Colonic mucosa (tissue), 4 donors: ENCODE measurements around the gene SYT14. TPM values are rescaled to one million over a fixed set of nuclear protein-coding genes. Genes with fewer than 3 reads are reported as not detected.

Source experiments
- DNase-seq: peaks from one replicate; pipeline ENCODE4 v3.0.0-alpha.2; 2020
- H3K27ac ChIP-seq: fragments of 200-600 bp; one replicate; pipeline ENCODE4 v1.8.0; 2021
- H3K27me3 ChIP-seq: fragments of 200-600 bp; one replicate; pipeline ENCODE4 v1.8.0; 2021
- H3K36me3 ChIP-seq: fragments of 200-600 bp; one replicate; pipeline ENCODE4 v1.8.0; 2021
- H3K4me1 ChIP-seq: fragments of 200-600 bp; one replicate; pipeline ENCODE4 v1.8.0; 2021; ENCODE audit warnings: mild to moderate bottlenecking
- H3K4me3 ChIP-seq: fragments of 200-600 bp; one replicate; pipeline ENCODE4 v1.8.0; 2021
- H3K9ac ChIP-seq, 2 donors: one replicate each; pipeline ENCODE4 v1.7.0; 2013; ENCODE audit warnings: control low read depth in 2 of 2, low read depth in 2 of 2, low read length in 2 of 2
- H3K9me3 ChIP-seq: fragments of 200-600 bp; one replicate; pipeline ENCODE4 v1.8.0; 2021
- CTCF ChIP-seq: fragments of 200-600 bp; IDR thresholded peaks from one replicate; pipeline ENCODE4 v1.8.0; 2022; ENCODE audit warnings: antibody characterized with exemption, mild to moderate bottlenecking
- intact Hi-C: fragments of 100-400 bp; cut with DNase I; formaldehyde crosslinking; loops from one replicate; pipeline ENCODE4 v1.14.1; 2022
- total RNA-seq, 2 donors: library from RNA; stranded (reverse); fragmentation: NEBNext Ultra II Directional in 1 of 2; extraction: Animal tissue kit (Norgen Biotek cat#: 25700) in 1 of 2; gene quantifications; one replicate each; pipeline ENCODE4 v1.2.1, GENCODE V29; 2021
- donor health status: healthy.
- donor health status: DM: no; HTN: no; CAD: no.
- donor health status: DM: no; HTN: no; CAD: no.

SYT14 gene
- total RNA-seq, 2 donors from 2014 or later: 0.03 to 0.07 TPM

- TF ChIP-seq CTCF: no peak
- Histone ChIP-seq H3K4me3 (no peak overlapping the region), H3K27me3 (no peaks in the 10 kb centered on the region), H3K9me3 (no peaks in the 10 kb centered on the region), H3K36me3 (no peaks in the 10 kb centered on the region), H3K4me1 (no peaks in the 10 kb centered on the region), H3K27ac (no peak overlapping the region), H3K9ac (no peak overlapping the region)
- no peak for DNase-seq
- intact Hi-C loops: no loop called here
Observed at GRCh38 chr1:210117198-210117597, 179.2 kb downstream of the SYT14 start.

- intact Hi-C loops: no loop called here
- Histone ChIP-seq H3K27me3 (no peaks in the 10 kb centered on the region), H3K4me1 (no peaks in the 10 kb centered on the region), H3K4me3 (no peak overlapping the region), H3K9me3 (no peaks in the 10 kb centered on the region), H3K9ac (no peak overlapping the region), H3K27ac (no peak overlapping the region), H3K36me3 (no peaks in the 10 kb centered on the region)
- no peak for DNase-seq
- TF ChIP-seq CTCF: no peak
Observed at GRCh38 chr1:210117681-210118170, 179.7 kb downstream of the SYT14 start.

GRCh38 chr1:210123383-210123782, 185.4 kb downstream of the SYT14 start:
- Histone ChIP-seq H3K4me1 (no peaks in the 10 kb centered on the region), H3K27me3 (no peaks in the 10 kb centered on the region), H3K4me3 (no peak overlapping the region), H3K9ac (no peak overlapping the region), H3K36me3 (no peaks in the 10 kb centered on the region), H3K9me3 (no peaks in the 10 kb centered on the region), H3K27ac (no peak overlapping the region)
- no peak for TF ChIP-seq CTCF
- intact Hi-C loops: no loop called here
- no peak for DNase-seq

GRCh38 chr1:210123924-210124589, 186.0 kb downstream of the SYT14 start:
- DNase-seq: no peak
- H3K36me3 ChIP-seq: no peaks in the 10 kb centered on the region
- intact Hi-C loops: no loop called here
- no peak overlapping the region for H3K9ac ChIP-seq
- H3K27me3 ChIP-seq: no peaks in the 10 kb centered on the region
- TF ChIP-seq CTCF: no peak
- no peaks in the 10 kb centered on the region for H3K4me1 ChIP-seq
- H3K9me3 ChIP-seq: no peaks in the 10 kb centered on the region
- H3K4me3 ChIP-seq: no peak overlapping the region
- H3K27ac ChIP-seq: no peak overlapping the region

- Histone ChIP-seq H3K4me1 (no peaks in the 10 kb centered on the region), H3K36me3 (no peaks in the 10 kb centered on the region), H3K27ac (no peak overlapping the region), H3K27me3 (no peaks in the 10 kb centered on the region), H3K9ac (no peak overlapping the region), H3K4me3 (no peak overlapping the region), H3K9me3 (no peaks in the 10 kb centered on the region)
- intact Hi-C loops: no loop called here
- TF ChIP-seq CTCF: no peak
- no peak for DNase-seq
Observed at GRCh38 chr1:210124736-210125135, 186.7 kb downstream of the SYT14 start.
